HG02642 (cell line): ENCODE data around the gene NR2E3.
"Not testable (repeated sequence)": the region's sequence is repeated elsewhere in the genome, so short reads cannot be mapped to it uniquely, and the experiment has no call there.

ENCODE experiments used
- ATAC-seq: cut with Tn5 transposase; IDR thresholded peaks from one replicate; pipeline ENCODE4 v1.9.1; 2021; ENCODE audit warnings: mild to moderate bottlenecking; ENCODE audit not compliant: unreplicated experiment, poor library complexity

The NR2E3 gene

GRCh38 chr15:71812966-71813722 is 2.8 kb downstream of the NR2E3 start:
- no peak for ATAC-seq

- ATAC-seq = no peak
Observed at GRCh38 chr15:71813723-71814470, 3.5 kb downstream of the NR2E3 start.

- ATAC-seq = no peak
Observed at GRCh38 chr15:71815301-71815700, 4.9 kb downstream of the NR2E3 start.

GRCh38 chr15:71817351-71817750 is 7.0 kb downstream of the NR2E3 start:
- no peak for ATAC-seq

- ATAC-seq = no peak
Observed at GRCh38 chr15:71820127-71820526, 9.8 kb downstream of the NR2E3 start.

GRCh38 chr15:71821547-71822129 is 11.3 kb downstream of the NR2E3 start:
- no peak for ATAC-seq

GRCh38 chr15:71822890-71823630 is 12.7 kb downstream of the NR2E3 start:
- no peak for ATAC-seq

- no peak for ATAC-seq
Observed at GRCh38 chr15:71823801-71824200, 13.4 kb downstream of the NR2E3 start.

GRCh38 chr15:71825021-71825730 is 14.8 kb downstream of the NR2E3 start:
- ATAC-seq = no peak

- no peak for ATAC-seq
Observed at GRCh38 chr15:71826196-71826595, 15.8 kb downstream of the NR2E3 start.

- no peak for ATAC-seq
Observed at GRCh38 chr15:71830981-71831380, 20.6 kb downstream of the NR2E3 start.

GRCh38 chr15:71841563-71841962 is 31.2 kb downstream of the NR2E3 start:
- no peak for ATAC-seq

- ATAC-seq = no peak
Observed at GRCh38 chr15:71844916-71845315, 34.6 kb downstream of the NR2E3 start.

- no peak for ATAC-seq
Observed at GRCh38 chr15:71853543-71853942, 43.2 kb downstream of the NR2E3 start.

- ATAC-seq = not testable (repeated sequence)
Observed at GRCh38 chr15:71858232-71858631, 47.9 kb downstream of the NR2E3 start.
